ENCODE results near the gene SRSF1.

DNA sequence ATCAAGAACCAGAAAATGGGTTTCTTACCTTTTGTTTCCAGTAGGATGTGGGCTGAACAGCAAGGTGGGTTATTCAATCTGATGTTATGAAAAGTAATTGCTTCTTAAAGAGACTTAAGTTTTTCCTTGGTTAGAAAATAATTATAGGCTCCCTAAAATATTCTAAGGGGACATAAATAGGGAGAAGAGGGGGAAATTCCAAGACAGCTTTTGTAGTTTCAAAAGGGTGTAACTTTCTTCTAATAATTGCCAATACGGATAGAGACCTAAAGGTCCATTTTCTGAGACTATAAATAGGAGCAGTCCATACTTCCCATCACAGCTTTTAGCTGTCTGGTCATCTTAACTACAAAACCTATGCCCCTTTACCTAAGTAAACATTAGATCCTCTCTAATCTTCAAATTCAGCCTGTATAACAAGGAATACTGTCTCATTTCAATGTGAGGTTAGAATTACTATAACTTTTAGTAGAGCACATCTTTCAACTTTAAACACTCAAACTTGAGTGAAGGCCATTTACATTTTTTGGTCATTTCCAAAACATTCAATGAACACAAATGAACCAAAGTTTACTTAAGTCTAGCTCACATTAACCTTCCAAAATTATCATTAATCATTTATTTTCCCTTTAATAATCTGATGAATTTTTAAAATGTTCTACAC lies 5.5 kb downstream of the SRSF1 start:
- TF ChIP-seq, protein P1, sequence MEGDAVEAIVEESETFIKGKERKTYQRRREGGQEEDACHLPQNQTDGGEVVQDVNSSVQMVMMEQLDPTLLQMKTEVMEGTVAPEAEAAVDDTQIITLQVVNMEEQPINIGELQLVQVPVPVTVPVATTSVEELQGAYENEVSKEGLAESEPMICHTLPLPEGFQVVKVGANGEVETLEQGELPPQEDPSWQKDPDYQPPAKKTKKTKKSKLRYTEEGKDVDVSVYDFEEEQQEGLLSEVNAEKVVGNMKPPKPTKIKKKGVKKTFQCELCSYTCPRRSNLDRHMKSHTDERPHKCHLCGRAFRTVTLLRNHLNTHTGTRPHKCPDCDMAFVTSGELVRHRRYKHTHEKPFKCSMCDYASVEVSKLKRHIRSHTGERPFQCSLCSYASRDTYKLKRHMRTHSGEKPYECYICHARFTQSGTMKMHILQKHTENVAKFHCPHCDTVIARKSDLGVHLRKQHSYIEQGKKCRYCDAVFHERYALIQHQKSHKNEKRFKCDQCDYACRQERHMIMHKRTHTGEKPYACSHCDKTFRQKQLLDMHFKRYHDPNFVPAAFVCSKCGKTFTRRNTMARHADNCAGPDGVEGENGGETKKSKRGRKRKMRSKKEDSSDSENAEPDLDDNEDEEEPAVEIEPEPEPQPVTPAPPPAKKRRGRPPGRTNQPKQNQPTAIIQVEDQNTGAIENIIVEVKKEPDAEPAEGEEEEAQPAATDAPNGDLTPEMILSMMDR (IDR thresholded peaks at IDR 0.05; ENCODE audit: borderline replicate concordance, extremely low read depth, low read length, poor library complexity, severe bottlenecking) = no peak
- TF ChIP-seq EZH2 (IDR thresholded peaks at IDR 0.05; ENCODE audit: borderline replicate concordance, low read depth, low read length, severe bottlenecking) = no peak

Data from DND-41 (cell line).